Measurements from ENCODE around the gene TOP3B.
"Not testable (repeated sequence)": the region's sequence is repeated elsewhere in the genome, so short reads cannot be mapped to it uniquely, and the experiment has no call there.

Gene TOP3B

DNA sequence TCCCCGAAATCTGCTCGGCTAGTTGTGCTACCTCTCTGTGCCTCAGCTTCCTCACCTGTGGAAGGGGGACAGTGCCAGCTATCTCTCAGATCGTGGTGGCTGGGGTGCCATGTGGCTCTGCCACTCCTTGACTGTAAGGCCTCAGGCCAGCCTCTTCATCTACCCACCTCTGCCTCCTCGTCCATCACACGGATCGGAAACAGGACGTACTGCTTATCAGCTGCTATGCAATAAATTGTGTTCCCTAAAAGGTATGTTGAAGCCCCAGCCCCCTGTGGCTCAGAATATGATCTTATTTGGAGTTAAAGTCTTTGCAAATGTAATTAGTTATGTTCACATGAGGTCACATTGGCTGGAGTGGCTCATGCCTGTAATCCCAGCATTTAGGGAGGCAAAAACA is 37.7 kb downstream of the TOP3B start:
- no peak for DNase-seq (ENCODE audit: low read depth)

DNA sequence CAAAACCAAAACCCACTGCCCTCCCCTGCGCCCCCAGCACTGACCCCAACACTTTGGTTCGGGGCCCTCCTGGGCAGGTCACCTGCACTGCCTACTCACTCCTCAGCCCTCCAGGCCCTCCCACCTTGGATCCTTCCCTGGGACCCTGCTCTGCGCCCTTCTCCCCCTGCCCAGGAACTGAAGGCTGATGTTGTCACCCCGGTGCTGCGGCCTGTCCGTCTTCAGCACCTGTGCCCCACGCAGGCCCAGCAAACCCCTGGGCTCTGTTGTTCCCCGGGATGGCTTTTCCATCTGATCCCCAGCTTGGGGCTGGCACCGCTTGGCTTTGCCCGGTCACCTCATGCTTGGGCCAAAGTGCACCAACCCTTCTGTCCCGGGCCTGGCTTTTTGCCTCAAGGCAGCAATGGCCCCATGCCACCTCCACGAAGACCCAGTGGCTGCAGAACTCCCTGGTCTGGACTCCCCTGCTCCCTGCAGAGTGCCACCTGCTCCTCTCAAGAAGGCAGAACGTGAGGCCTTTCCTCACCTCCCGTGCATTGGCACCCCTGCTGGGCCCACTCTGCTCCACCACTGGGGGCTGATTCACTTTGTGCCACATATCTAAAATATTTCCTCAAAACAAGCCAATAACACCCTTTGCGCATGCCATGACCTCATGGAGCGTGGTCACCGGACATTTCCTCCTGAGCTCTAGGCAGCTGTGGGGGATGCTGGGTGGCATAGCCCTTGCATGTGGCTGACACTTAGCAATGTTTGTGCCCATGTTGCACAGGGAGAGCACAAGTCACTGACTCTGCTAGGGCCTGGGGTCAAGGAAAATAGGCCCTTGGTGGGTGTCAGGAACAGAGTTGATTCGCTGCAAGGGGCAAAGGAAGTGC is 38.8 kb downstream of the TOP3B start:
- no peak for DNase-seq (ENCODE audit: low read depth)

DNA sequence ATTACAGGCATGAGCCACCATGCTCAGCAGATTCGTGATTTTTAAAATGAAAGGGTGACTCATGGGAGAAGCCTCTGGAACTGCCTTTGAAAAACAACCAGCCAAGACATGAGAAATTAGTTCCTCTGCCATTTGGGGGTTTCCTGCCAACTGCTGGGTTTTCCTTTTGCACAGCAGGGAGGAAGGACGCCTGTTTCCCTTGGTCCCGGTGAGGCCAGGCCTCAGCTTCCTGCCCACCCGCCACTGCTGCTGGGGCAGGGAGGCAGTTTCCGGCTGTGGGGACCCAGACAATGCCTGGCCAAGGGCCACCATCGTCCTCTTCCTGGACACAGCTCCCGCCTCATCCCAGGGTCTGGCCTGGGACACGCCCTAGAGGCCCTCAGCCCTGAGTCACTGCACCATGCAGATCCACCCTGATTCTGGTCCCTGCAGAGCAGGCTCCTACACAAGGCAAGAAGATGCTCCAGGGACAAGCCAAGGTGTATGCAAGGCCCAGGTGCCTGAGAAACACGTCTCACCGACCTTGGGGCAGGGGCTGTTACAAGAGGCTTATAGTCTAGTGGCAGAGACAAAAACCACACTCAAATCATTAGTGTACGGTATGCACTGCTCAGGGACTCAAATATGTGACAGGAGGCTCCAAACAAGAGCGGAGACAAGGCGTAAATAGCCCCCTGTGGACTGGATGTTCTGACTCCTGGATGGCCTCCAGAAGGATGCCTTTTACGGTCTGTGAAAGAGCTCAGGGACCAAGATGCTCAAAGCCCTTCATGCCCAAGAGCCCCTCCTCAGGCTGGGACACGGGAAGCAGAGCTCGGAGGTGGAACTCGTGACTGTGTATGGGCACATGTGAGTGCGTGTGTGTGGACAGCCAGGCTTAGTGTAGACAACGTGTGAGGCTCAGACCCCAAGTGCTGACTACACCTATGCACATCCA is 39.9 kb downstream of the TOP3B start:
- no peak for DNase-seq (ENCODE audit: low read depth)

DNA sequence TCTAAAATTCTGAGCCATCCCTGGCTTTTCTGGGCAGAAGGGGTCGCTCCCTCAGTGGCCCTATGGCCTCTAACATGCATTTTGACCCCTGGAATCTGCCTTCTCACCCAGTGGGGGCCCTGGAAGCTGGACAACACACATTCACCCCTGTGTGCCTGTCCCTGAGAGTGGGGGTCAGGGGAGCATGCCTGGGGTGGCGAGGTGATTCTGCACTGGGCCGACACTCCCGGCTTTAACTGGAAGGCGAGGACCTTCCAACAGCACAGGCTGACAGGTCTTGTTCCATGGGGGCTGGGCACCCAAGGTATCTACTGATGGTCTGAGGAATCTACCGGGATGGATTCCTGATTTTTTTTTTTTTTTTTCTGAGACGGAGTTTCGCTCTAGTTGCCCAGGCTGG is 40.7 kb downstream of the TOP3B start:
- no peak for DNase-seq (ENCODE audit: low read depth)

DNA sequence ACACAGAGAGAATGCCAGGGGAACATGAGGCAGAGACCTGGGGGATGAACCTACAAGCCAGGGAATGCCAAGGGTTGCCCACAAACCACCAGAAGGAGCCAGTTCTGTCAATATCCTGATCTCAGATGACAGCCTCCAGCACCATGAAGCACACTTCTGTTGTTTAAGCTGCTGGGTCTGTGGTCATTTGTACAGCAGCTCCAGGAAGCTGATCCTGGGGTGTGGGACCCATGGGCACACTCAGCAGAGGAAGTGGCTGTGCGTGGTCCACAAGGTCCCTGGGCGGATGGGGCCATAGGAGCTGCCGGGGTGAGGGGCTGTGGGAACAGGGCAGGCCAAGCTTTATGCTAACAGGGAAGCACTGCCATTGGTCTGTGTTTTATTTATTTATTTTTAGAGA is 42.1 kb downstream of the TOP3B start:
- no peak for DNase-seq (ENCODE audit: low read depth)

DNA sequence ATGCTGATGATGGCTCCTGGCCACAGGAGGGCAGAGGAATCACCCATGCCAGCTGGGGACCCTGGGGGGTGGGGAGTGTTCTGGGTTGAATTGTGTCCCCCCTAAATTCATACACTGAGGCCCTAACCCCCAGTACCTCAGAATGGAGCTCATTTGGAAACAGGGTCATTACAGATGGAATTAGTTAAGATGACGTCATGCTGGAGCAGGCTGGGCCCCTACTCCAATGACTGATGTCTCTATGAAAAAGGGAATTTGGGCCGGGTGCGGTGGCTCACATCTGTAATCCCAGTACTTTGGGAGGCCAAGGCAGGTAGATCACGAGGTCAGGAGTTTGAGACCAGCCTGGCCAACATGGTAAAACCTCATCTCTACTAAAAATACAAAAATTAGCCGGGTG is 42.7 kb downstream of the TOP3B start:
- DNase-seq (ENCODE audit: low read depth), result not testable (repeated sequence)

DNA sequence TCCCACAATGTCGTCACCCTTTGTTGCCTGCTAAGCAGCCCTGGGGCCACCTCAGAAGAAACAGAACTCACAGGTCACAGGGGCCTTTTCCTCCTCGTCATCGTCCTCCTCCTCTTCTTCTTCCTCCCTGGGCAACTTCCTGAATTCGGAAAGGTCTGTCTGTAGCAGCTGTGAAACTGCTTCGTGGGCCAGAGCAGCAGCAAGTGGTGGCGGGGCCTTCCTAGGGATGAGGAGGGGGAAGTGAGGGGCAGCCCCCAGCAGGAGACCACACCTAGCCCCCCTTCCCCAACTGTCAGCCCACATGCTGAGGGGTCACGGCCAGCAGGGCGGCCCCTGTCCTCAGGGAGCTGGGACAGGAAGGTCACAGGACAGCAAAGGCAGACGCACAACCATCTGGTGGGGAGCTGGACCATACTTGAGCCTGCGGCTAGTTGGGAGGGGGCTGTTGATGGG is 43.1 kb downstream of the TOP3B start:
- no peak for DNase-seq (ENCODE audit: low read depth)

DNA sequence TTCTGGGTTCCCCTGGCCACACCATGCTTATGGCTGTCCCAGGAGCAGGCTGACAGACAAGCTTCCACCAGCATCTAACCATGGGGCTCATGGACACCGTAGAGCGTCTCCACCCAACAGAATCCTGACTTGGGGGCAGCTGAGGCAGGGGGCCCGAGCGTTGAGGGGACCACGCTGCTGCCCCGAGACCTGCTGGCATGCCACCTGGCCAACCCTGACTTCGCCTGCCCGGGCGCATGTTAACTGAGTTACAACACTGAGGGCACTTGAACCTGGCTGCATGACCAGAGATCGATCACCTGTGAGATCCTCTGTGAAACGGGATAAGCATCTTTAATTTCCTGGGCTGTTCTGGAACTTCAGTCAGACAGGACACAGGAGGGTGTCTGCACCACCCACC is 43.7 kb downstream of the TOP3B start:
- no peak for DNase-seq (ENCODE audit: low read depth)

DNA sequence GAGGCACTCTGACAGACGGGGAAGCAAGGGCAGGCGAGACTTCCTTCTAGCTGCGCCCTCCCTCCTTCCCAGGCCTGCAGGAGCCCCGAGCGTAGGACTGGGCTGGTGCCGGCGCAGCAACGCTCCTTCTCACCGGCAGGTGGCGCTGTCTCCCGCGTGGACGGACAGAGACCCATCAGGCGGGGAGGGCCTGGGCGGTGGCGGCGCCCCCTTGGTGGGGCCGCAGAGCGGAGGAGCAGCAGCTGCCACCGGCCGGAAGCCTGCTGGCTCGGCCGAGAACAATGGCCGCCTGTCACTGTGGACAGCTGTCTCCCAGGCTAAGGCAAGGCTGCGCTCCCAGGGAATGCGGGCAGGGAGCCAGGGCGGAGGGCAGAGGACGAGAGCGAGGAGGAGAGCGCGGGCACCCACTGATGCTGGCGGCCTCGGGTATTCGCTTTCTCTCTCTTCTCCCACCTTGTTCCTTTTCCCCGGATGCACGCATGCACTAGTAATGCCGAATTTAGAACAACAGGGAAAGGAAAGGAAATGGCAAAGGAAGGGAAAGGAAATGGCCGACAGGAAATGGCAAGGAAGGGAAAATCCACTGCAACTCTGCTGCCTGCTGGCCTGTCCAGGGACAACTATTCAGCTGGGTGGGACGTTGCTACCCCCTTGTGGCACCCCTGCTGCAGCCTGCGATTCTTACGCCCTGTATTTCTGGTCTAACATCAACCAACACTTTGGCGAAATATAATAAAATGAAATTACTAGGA is 44.3 kb downstream of the TOP3B start:
- DNase-seq (ENCODE audit: low read depth), result peak; percentile 81

DNA sequence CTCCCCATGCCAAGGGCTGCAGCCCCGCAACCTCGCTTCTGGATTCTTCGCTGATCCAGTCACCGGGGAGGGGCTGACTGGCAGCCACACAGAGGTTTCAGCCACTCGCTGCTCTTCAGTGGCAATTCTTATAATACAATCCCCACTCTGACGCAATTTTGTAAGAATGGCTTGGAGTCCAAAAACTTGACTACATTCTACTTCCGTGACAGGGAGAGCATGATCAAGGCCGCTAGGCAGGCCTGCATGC is 44.8 kb downstream of the TOP3B start:
- DNase-seq (ENCODE audit: low read depth), result no peak

DNA sequence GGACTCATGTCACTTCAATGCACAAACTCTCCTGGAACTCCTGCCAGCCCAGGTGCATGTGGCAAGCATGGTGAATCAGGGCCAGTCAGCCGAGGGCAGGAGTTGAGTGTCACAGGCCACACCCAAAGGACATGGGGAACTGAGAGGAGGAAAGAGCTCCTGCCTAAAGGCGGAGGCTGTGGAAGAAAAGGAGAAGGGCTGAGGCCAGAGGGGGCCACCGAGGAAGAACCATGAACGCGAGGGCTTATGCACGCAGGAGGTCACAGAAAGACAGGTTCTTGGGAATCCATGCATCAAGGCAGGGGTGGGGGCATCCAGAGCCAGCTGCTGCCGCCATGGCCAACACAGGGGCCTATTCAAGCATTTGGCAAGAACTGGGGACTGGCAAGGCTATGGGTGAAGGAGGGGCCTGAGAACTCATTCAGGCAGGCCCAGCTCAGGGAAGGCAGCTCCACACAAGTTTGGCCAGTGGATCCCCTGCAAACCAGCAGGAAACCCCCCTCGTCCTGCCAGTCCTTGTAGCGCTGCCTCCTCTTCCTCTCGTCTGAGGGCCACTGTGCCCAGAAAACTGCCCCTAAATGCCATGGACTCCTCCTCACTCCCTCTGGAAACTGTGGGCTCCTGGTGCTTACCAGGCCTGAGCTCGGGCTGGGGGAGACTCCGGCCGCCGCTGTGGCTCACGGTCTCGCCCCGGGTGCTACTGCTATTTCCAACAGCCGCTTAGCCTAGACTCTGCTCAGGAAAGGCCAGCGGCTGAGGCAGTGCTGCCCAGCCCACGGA is 45.4 kb downstream of the TOP3B start:
- DNase-seq (ENCODE audit: low read depth), result no peak

DNA sequence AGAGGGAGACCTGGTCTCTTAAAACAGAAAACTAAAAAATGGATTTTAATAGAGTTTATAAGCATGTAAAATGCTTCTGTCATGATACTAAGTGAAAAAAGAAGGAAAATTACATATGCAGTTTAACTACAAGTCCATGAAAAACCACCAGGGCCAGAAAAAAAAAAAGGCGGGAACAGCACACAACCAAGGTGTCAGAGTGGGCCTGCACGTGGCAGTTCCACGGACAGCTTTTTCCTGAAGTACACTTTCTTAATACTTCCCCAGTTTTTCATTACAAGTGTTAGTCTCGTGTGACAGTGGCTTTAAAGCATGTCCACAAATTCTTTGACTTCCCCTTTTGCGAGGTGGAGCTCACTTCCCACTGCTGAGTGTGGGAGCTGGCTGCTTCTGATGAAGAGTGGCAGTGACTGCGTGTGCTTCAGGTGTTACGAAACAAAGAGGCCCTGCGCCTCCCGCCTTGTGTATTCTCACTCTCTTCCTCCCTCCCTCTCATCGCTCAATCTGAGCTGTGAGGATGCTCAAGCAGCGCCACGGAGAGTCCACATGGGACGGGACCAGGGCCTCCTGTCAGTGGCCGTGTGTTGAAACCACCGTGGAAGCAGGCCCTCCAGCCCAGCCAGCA is 46.3 kb downstream of the TOP3B start:
- no peak for DNase-seq (ENCODE audit: low read depth)

DNA sequence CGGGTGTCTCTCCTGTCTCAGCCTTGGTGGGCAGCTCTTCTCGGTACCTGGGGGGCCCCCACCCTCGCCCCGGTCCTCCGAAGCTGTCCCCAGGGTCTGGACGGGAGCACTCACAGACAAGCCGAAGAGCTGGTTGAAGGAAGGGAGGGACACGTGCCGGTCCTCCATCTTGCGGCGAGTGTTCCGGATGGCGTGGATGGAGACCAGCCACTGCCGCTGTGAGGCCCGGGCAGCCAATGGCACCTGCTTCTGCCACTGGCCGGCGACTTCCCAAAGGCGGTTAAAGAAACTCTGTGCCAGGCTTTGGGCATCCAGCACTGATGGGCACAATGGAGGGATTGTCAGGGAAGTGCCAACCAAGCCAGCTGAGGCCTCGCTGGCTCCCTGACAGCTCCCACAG is 48.7 kb downstream of the TOP3B start:
- no peak for DNase-seq (ENCODE audit: low read depth)

DNA sequence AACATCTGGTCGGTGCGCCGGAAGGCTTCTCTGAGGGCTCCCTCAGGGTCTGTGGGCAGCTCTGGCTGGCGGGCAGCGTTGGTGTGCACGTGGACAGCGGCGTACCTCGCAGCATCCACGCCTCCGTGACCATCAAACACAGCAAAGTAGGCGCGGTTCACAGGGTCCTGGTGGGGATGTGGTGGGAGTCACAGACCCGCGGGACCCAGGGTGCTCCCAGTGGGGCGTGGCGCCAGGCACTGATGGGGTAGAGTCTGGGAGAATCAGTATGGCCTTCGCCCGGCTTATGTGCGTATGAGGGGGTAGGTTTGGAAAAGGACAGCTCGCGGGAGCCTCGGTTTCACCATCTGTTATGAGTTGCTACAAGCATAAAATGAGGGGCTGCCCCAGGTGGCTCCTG is 49.2 kb downstream of the TOP3B start:
- DNase-seq (ENCODE audit: low read depth), result no peak

DNA sequence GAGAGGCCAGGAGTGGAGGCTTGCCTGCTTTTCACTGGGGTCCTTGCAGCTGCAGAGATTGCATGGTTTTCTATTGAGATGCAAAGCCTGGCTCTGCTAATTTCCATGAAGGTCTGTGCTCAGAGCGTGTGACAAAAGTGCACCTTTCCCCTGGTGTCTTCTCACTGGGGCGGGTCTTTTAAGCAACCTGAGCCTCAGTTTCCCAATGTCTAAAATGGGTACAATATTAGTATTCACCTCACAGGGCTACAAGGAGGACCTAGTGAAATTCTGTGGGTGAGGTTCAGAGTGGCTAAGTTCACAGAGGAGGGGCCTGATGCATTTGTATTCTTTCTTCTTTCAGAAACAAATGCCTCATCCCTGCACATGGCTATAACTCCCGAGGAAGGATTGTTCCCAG is 50.2 kb downstream of the TOP3B start:
- DNase-seq (ENCODE audit: low read depth), result no peak

DNA sequence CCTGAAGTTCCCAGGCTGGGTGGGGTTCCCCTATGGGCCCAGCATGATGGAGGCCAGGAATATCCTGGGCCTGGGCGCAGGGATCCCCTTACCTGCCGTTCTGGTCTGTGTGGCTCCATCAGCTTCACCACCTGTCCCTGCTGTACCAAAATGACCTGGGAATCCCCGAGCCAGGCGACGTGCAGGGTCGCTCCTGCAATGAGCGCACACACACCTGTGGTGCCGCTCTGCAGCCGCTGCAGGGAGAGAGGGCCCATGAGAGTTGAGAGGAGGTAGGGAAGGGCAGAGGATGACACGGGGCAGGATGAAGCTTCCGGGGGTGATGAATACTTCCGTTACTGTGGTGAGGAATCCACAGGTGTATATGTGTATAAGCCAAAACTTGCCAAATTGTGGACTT is 51.5 kb downstream of the TOP3B start:
- no peak for DNase-seq (ENCODE audit: low read depth)

DNA sequence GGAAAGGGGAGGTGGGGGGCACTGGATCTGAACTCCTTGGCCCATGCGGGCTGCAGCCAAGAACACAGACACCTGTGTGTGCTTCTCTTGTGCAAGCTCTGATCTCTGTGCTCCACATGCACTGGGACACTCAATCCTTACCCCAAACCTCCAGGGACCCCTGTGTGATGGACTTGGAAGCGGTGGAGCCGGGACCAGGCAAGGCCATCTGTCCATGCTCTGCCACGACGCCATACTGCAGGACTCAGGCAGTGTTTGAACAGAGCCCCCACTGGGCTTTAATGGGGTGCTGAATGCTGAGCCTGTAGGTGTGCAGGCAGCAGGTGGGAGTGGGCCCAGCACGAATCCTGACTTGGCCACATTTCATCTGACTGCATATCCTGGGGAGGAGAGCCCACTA is 53.3 kb downstream of the TOP3B start:
- no peak for DNase-seq (ENCODE audit: low read depth)

DNA sequence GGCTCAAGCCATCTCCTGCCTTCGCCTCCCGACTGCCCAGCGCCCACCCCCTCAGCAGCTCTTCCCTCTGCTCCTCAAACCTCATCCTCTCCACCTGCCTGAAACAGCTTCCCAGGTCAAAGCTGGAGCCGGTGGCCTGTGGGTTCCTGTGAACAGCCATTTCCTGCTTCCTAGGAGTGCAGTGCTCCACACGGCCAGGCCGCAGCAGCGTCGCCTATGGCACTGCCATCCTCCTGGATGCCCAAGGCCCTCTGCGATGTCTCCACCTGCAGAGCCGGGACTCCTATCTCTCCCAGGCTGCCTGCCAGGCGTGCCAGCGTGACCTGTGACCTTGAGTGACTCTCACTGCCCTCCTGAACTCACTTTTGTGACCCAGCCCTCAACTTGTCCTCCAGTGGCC is 54.5 kb downstream of the TOP3B start:
- DNase-seq (ENCODE audit: low read depth), result no peak

DNA sequence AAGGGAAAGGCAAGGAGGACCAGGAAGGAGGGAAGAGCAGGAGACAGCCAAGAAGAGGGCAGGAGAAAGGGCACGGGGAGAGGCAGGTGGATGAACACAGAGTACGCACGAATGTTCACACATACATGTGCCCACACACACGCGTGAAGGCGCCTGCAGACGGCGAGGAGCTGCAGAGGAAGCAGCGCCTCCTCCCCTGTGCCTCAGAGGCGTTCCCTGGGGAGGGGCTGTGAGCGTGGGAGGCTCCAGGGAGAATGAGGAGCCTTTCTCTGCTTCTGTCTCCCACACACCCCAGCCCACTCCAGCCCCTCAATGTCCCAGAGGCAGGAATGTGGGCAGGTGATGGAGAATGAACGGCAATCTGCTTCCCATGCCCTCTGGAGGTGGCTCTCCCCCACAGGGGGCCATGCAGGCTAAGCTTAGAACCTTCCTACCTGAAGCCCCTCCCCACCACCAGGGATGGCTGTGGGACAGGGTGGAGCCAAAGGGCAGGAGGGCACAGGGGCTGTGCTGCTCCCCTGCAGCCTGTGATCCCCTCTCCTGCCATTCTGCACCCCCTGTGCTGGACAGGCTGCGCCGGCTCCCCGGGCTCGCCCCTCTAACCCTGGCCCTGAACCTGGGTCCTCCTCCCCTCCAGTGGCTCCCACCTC is 55.3 kb downstream of the TOP3B start:
- no peak for DNase-seq (ENCODE audit: low read depth)

DNA sequence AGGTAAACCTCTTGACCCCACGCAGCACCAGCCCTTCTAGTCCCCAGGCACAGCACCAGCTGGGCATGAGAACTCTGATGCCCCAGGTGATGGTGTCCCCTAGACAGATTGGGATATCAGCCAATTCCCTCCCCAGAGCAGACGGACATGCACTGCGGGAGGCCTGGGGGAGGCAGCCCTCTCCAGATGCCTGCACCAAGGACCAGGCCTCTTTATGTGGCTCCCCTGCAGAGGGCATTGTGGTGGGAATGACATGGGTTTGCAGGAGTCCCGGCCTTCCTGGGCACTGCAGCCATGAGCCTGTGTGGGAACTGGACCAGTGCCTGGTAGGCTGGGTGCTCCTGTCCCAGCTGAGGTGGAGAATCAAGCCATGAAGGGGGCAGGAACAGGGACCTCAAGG is 55.9 kb downstream of the TOP3B start:
- DNase-seq (ENCODE audit: low read depth), result no peak

DNA sequence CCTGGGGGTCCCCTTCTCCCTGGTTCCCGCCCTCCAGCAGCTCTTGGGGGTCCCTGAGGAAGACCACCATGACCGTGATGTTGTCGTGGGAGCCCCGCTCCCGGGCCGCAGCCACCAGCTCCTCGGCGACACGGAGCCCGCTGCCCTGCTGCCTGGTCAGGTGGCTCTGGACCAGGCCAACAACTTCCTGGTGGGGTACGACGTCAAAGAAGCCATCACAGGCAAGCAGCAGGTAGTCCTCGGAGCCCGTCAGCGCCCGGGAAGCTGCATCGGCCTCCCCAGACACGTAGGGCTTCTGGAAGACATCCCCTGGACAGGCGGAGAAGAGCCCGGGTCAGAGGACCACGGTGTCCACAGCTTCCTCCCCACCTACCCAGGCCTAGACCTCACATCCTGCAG is 59.4 kb downstream of the TOP3B start:
- DNase-seq (ENCODE audit: low read depth), result no peak

Data from stimulated activated CD4-positive, alpha-beta T cell treated with anti-CD3 and anti-CD28 coated beads, Interleukin-2, amount 100 ng/mL, for 4 hours (primary cell).